ENCODE measurements around the gene COL18A1. TPM values are rescaled to one million over a fixed set of nuclear protein-coding genes. Genes with fewer than 3 reads are reported as not detected.

COL18A1 gene
- total RNA-seq, 1 donor from 2014 or later = 9.2 TPM

- H3K36me3 ChIP-seq (ENCODE audit: control insufficient read depth, insufficient read depth, low read length) = no peaks in the 10 kb centered on the region
- TF ChIP-seq CTCF (IDR thresholded peaks at IDR 0.05; ENCODE audit: insufficient read depth, low read length, severe bottlenecking) = no peak
- no peak overlapping the region for H3K4me3 ChIP-seq (ENCODE audit: low read depth, low read length)
- no peak for DNase-seq (ENCODE audit: low read depth)
- no peaks in the 10 kb centered on the region for H3K27me3 ChIP-seq (ENCODE audit: control insufficient read depth, insufficient read depth, low read length)
- FAIRE-seq = no peak
Observed at GRCh38 chr21:45463871-45464270, 58.9 kb downstream of the COL18A1 start.

- no peaks in the 10 kb centered on the region for H3K36me3 ChIP-seq (ENCODE audit: control insufficient read depth, insufficient read depth, low read length)
- H3K27me3 ChIP-seq (ENCODE audit: control insufficient read depth, insufficient read depth, low read length) = no peaks in the 10 kb centered on the region
- no peak overlapping the region for H3K4me3 ChIP-seq (ENCODE audit: low read depth, low read length)
- DNase-seq (ENCODE audit: low read depth) (no peak), FAIRE-seq (no peak)
- no peak for TF ChIP-seq CTCF (IDR thresholded peaks at IDR 0.05; ENCODE audit: insufficient read depth, low read length, severe bottlenecking)
Observed at GRCh38 chr21:45464309-45464708, 59.3 kb downstream of the COL18A1 start.

- H3K36me3 ChIP-seq (ENCODE audit: control insufficient read depth, insufficient read depth, low read length) = no peaks in the 10 kb centered on the region
- no peak for FAIRE-seq
- no peak for TF ChIP-seq CTCF (IDR thresholded peaks at IDR 0.05; ENCODE audit: insufficient read depth, low read length, severe bottlenecking)
- no peaks in the 10 kb centered on the region for H3K27me3 ChIP-seq (ENCODE audit: control insufficient read depth, insufficient read depth, low read length)
- H3K4me3 ChIP-seq (ENCODE audit: low read depth, low read length) = no peak overlapping the region
- no peak for DNase-seq (ENCODE audit: low read depth)
Observed at GRCh38 chr21:45465105-45465504, 60.1 kb downstream of the COL18A1 start.

- DNase-seq (ENCODE audit: low read depth) (no peak), FAIRE-seq (no peak)
- H3K4me3 ChIP-seq (ENCODE audit: low read depth, low read length) = no peak overlapping the region
- H3K27me3 ChIP-seq (ENCODE audit: control insufficient read depth, insufficient read depth, low read length) = no peaks in the 10 kb centered on the region
- no peak for TF ChIP-seq CTCF (IDR thresholded peaks at IDR 0.05; ENCODE audit: insufficient read depth, low read length, severe bottlenecking)
- no peaks in the 10 kb centered on the region for H3K36me3 ChIP-seq (ENCODE audit: control insufficient read depth, insufficient read depth, low read length)
Observed at GRCh38 chr21:45465611-45466329, 60.8 kb downstream of the COL18A1 start.

GRCh38 chr21:45466330-45467220 is 61.6 kb downstream of the COL18A1 start:
- H3K4me3 ChIP-seq (ENCODE audit: low read depth, low read length) = no peak overlapping the region
- DNase-seq (ENCODE audit: low read depth) (no peak), FAIRE-seq (no peak)
- no peak for TF ChIP-seq CTCF (IDR thresholded peaks at IDR 0.05; ENCODE audit: insufficient read depth, low read length, severe bottlenecking)
- no peaks in the 10 kb centered on the region for H3K36me3 ChIP-seq (ENCODE audit: control insufficient read depth, insufficient read depth, low read length)
- H3K27me3 ChIP-seq (ENCODE audit: control insufficient read depth, insufficient read depth, low read length) = no peaks in the 10 kb centered on the region

Measured in bronchial epithelial cell (primary cell).